ENCODE data around the gene TPRG1L. TPM values are rescaled to one million over a fixed set of nuclear protein-coding genes. Genes with fewer than 3 reads are reported as not detected.

The TPRG1L gene
- total RNA-seq, 1 experiment from 2014 or later = 24.0 TPM

DNA sequence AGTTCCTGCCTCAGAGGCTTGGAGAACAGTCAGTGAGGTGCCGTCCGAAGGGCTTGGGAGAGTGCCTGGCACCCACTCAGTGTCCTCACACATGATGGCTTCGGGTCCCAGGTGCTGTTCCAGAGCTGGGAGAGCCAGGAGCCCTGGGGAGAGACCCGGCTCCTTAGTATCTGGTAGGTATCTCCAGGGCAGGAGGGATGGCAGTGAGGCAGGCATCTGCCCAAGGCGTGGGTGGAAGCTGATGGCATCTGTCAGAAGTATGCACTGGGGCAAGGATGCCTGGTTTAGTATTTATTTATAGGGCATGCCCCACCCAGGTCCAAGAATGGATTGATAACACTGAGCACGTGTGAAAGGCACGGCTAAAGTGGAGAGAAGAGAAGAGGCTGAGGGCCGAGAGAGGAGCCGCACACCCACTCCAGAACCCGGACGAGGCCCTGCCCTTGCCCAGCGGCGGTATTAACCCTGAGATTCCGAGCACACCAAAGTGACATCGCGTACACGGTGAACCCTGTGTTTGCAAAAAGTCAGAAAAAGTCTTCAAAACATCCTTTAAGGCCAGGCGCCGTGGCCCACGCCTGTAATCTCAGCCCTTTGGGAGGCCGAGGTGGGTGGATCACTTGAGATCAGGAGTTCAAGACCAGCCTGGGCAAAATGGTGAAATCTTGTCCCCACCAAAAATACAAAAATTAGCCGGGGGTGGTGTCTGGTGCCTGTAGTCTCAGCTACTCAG lies 29.9 kb downstream of the TPRG1L start:
- WGBS (ENCODE audit: extremely low coverage, insufficient read length, low lambda C conversion rate) = no CpG with 5 or more reads among the region's 22 CpGs
- Histone ChIP-seq H4K5ac (ENCODE audit: insufficient read length, low read depth, low read length) (no peak overlapping the region), H3K79me2 (ENCODE audit: insufficient read depth, low read length) (no peaks in the 10 kb centered on the region), H3T11ph (ENCODE audit: low read length) (no peak overlapping the region), H4K8ac (replicated peaks; ENCODE audit: insufficient read length, low read depth, low read length) (no peak overlapping the region), H2BK20ac (ENCODE audit: low read depth, low read length, poor library complexity, severe bottlenecking) (no peak overlapping the region), H2BK120ac (ENCODE audit: low read depth, low read length, poor library complexity, severe bottlenecking) (no peak overlapping the region), H3K9ac (ENCODE audit: extremely low read depth, insufficient read length, low read length) (no peak overlapping the region), H3K79me1 (ENCODE audit: insufficient read depth, low read depth, low read length, poor library complexity, severe bottlenecking) (no peaks in the 10 kb centered on the region), H2BK12ac (ENCODE audit: insufficient read length, low read depth, low read length) (no peak overlapping the region), H3K27ac (ENCODE audit: insufficient read length, low read depth, low read length) (no peak overlapping the region), H3K23me2 (ENCODE audit: insufficient read length, low read depth, low read length, poor library complexity, severe bottlenecking) (peaks cover 20% of the 10 kb centered on the region), H3K4me1 (ENCODE audit: insufficient read depth, low read length) (no peaks in the 10 kb centered on the region), H2AFZ (ENCODE audit: low read length) (no peak overlapping the region), H3K9me3 (ENCODE audit: control insufficient read depth, low read depth, low read length) (no peaks in the 10 kb centered on the region), H2AK5ac (ENCODE audit: insufficient read length, low read length) (no peak overlapping the region), H3K27me3 (ENCODE audit: insufficient read depth, low read length) (peaks cover 40% of the 10 kb centered on the region), H3K14ac (ENCODE audit: insufficient read depth, low read length) (no peak overlapping the region), H4K91ac (ENCODE audit: insufficient read length, low read depth, low read length) (no peak overlapping the region), H3K23ac (ENCODE audit: insufficient read length, low read depth, low read length) (no peak overlapping the region), H3K56ac (ENCODE audit: insufficient read length, low read depth, low read length) (no peak overlapping the region), H3K4me2 (ENCODE audit: insufficient read depth, insufficient read length, low read length) (no peak overlapping the region), H2BK5ac (ENCODE audit: insufficient read length, low read length) (no peak overlapping the region), H4K20me1 (ENCODE audit: control insufficient read depth, insufficient read depth, insufficient read length) (no peaks in the 10 kb centered on the region), H3K18ac (ENCODE audit: insufficient read length, low read depth, low read length) (no peak overlapping the region), H2BK15ac (ENCODE audit: low read depth, low read length) (no peak overlapping the region), H3K4ac (ENCODE audit: low read depth, low read length) (no peak overlapping the region)
- DNase-seq = no peak
- Mint-ChIP-seq H3K27ac (no peak overlapping the region; a peak in 1 of 7 replicates), H3K4me3 (0 out of 5 replicates have a peak overlapping the region, but pooled peaks of 1 of the 2 experiments have one; percentile 21), H3K27me3 (ENCODE audit: low read depth) (peaks cover 87% of the 10 kb centered on the region), H3K9me3 (peaks cover 0 to 2% of the 10 kb centered on the region in 2 experiments; a peak in 1 of 5 replicates), H3K4me1 (peaks cover 20 to 26% of the 10 kb centered on the region in 2 experiments), H3K36me3 (ENCODE audit: insufficient read depth in 1 of 3, low read depth in 3 of 3) (no peaks in the 10 kb centered on the region; a peak in 2 of 7 replicates)
- TF ChIP-seq, protein P1, sequence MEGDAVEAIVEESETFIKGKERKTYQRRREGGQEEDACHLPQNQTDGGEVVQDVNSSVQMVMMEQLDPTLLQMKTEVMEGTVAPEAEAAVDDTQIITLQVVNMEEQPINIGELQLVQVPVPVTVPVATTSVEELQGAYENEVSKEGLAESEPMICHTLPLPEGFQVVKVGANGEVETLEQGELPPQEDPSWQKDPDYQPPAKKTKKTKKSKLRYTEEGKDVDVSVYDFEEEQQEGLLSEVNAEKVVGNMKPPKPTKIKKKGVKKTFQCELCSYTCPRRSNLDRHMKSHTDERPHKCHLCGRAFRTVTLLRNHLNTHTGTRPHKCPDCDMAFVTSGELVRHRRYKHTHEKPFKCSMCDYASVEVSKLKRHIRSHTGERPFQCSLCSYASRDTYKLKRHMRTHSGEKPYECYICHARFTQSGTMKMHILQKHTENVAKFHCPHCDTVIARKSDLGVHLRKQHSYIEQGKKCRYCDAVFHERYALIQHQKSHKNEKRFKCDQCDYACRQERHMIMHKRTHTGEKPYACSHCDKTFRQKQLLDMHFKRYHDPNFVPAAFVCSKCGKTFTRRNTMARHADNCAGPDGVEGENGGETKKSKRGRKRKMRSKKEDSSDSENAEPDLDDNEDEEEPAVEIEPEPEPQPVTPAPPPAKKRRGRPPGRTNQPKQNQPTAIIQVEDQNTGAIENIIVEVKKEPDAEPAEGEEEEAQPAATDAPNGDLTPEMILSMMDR (conservative IDR thresholded peaks at IDR 0.05) = no peak

Measured in H9 (cell line).